ENCODE results near the gene DMBX1.

The DMBX1 gene

DNA sequence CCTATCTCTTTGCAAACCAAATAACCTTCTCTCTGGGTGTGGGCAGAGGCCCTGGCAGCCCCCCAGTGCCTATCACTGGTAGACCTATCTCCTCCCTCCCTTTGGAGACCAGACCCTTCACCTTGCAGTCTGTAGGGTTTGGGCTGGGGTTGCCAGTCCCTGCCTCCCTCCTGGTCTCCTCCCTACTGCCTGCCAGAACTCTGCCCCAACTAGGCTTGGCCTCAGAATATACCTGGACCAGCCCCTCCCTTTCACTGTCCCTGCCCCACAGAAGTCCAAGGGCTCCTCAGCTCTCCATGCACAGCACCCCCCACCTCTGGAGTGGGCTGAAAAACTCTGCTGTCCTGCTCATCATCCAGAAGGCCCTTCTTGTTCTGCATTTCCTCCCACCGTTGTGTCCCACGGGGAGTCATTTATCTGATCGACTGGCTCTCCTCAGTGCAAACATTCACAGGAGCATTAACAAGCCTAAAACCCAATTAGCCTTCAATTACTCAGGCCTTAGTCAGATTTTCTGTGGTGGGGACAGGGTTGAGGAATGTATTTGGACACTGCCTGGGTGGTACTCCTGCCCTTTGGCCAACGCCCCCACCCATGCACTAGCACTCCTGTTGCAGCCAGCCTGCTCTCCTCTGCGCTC lies 27.7 kb upstream of the DMBX1 start:
- TF ChIP-seq, protein P1, sequence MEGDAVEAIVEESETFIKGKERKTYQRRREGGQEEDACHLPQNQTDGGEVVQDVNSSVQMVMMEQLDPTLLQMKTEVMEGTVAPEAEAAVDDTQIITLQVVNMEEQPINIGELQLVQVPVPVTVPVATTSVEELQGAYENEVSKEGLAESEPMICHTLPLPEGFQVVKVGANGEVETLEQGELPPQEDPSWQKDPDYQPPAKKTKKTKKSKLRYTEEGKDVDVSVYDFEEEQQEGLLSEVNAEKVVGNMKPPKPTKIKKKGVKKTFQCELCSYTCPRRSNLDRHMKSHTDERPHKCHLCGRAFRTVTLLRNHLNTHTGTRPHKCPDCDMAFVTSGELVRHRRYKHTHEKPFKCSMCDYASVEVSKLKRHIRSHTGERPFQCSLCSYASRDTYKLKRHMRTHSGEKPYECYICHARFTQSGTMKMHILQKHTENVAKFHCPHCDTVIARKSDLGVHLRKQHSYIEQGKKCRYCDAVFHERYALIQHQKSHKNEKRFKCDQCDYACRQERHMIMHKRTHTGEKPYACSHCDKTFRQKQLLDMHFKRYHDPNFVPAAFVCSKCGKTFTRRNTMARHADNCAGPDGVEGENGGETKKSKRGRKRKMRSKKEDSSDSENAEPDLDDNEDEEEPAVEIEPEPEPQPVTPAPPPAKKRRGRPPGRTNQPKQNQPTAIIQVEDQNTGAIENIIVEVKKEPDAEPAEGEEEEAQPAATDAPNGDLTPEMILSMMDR (conservative IDR thresholded peaks at IDR 0.05): no peak
- TF ChIP-seq ZFX (IDR thresholded peaks at IDR 0.05): no peak
- H3K27ac ChIP-seq: no peak overlapping the region

DNA sequence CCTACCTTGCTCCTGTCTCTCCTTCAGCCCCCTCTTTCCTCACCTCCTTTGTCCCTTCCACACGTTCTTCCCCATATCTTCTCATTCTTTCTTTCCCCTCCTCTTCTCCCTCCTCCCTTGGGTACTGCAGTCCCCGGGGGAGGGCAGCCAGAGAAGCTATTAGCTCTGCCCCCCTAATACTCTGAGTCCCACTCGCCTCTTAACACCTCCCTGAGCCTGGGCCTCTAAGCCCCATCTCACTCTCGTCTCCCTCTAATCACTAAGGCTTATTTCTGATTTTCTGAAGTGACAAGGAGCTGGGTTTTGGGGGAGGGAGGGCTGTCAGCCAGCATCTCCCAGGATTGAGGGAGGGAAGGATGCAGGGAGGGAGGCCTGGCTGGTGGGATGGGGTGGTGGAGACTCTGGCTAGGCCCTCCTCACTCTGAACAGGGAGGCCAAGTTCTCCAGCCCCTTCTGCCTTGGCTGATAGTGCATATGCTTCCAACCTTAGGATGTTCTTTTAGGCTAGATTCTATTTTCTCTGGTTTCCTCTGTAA lies 25.6 kb upstream of the DMBX1 start:
- no peak overlapping the region for H3K27ac ChIP-seq
- no peak for TF ChIP-seq ZFX (IDR thresholded peaks at IDR 0.05)
- TF ChIP-seq, protein P1 (conservative IDR thresholded peaks at IDR 0.05): no peak

DNA sequence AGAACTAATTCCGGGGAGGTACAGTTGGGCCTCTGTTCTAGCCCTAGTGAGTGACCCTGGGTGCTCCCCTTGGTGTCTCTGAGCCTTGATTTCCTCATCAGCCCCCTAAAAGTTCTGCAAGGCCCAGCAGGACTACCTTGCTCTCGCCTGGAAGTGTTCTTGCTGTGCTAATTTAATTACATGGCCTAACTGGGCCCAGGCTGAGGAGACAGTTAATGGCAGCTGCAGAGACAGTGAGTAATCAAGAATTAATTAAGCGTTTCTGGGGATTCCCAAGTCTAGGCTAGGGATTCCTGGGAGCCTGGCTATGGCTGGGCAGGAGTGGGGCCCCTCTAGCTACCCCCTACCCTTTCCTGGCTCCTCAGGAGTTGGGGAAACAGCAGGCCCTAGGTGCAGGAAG lies 24.7 kb upstream of the DMBX1 start:
- no peak overlapping the region for H3K27ac ChIP-seq
- TF ChIP-seq ZFX (IDR thresholded peaks at IDR 0.05): no peak
- TF ChIP-seq, protein P1 (conservative IDR thresholded peaks at IDR 0.05): no peak

DNA sequence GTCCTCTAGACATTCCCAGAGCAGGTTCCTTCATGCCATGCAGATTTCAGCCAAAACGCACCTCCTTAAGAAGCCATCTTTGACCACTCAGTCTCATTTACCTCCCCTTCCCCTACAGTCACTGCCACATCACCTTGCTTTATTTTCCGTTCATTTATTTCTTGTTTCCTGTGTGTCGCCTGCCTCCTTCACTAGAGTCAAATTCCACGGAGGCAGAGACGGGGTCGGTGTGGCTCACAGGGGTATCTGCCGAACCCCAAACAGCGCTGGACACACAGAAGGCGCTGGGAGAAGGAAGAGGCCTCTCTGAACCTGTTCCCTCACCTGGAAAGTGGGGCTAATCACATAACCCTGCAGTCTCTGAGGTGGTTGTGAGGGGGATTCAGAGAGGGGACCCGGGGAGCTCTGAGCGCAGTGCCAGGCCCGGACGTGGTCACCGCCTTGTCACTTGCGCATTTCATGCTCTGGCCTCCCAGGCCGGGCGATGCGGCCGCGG lies 23.6 kb upstream of the DMBX1 start:
- no peak overlapping the region for H3K27ac ChIP-seq
- TF ChIP-seq, protein P1 (conservative IDR thresholded peaks at IDR 0.05): no peak
- no peak for TF ChIP-seq ZFX (IDR thresholded peaks at IDR 0.05)

DNA sequence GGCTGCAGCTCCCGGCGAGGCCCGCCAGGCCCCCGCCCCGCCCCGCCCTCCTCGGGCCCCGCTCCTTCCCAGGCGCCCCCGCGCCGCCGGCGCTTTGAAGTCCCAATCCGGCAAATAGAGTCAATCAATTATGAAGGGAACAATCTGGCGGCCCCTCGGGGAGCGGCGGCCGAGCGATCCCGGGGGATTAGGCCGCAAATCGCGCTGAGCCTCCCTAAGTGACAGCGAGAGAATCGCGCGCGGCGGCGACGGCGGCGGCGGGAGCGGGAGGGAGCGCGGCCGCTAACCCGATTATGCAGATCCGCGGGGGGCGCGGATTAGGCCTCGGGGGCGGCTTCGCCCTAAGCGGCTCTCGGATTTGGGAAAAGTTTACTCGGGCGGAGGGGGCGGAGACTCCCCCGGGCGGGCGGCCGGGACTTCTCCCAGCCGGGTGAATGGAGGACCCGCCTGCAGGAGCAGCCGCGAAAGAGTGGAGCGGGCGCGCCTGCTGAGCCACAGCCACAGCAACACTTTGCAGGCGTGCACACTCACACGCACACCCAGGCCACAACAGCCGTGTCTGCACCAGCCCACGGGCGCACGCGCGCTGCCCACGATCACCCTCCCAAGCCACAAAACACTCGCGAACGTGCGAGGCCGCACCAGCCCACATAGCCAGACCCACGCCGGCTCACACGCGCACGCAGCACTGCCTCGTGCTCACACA lies 23.0 kb upstream of the DMBX1 start:
- H3K27ac ChIP-seq: no peak overlapping the region
- TF ChIP-seq, protein P1 (conservative IDR thresholded peaks at IDR 0.05): no peak
- no peak for TF ChIP-seq ZFX (IDR thresholded peaks at IDR 0.05)

DNA sequence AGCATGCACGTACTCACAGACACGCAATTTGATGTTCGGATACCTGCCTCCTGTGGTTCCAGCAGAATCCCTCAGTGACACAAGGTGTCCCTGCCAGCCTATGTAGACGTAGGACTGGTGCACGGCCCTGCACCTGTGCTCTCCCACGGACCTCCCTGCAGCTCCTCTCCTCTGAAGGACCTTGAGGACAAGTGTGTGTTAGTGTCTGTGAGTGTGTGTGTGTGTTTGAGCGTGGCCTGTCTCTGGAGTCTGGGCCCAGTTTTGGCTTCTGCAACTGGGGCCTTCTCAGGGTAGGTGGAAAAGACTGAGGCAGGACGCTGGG lies 22.5 kb upstream of the DMBX1 start:
- TF ChIP-seq, protein P1 (conservative IDR thresholded peaks at IDR 0.05): no peak
- no peak for TF ChIP-seq ZFX (IDR thresholded peaks at IDR 0.05)
- H3K27ac ChIP-seq: no peak overlapping the region

DNA sequence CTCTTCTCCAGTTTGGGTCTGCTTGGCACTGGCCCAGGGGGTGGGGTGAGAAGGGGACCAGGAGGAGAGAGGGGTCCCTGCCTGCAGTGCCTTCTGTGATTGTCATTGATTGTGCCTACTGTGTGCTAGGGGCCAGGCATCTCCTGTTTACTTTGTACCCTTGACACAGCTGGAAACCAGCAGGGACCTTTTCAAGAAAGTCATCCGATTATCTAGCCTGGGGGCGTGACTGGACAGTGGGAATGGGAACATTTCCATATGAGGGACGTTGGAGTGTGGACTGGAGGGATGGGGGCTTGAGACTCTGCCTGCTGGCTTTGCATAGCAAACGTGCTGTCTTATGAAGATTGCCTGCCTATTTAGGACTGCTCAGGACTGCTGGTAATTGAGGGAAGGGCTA lies 19.8 kb upstream of the DMBX1 start:
- TF ChIP-seq, protein P1 (conservative IDR thresholded peaks at IDR 0.05): no peak
- no peak for TF ChIP-seq ZFX (IDR thresholded peaks at IDR 0.05)
- H3K27ac ChIP-seq: no peak overlapping the region

All from C4-2B (cell line).